LNCaP clone FGC (cell line): Measurements from ENCODE around the gene ZNF536.

ENCODE experiments used
- DNase-seq: peaks from one replicate; pipeline ENCODE4 v3.0.0-alpha.2; 2011; ENCODE audit warnings: low read depth
- H3K4me3 ChIP-seq: 2 replicates; pipeline ENCODE4 v1.5.1; 2011; ENCODE audit warnings: mild to moderate bottlenecking, low read depth, low read length, control low read depth
- TF ChIP-seq, protein P1 (sequence below): IDR thresholded peaks from 2 replicates; pipeline ENCODE4 v1.5.1; 2012; ENCODE audit warnings: mild to moderate bottlenecking; ENCODE audit not compliant: control insufficient read depth, insufficient read depth; ENCODE audit errors: extremely low read depth

ZNF536 gene

GRCh38 chr19:30371960-30372824, at the start of gene ZNF536:
Gene ZNF536, plus strand, starts transcription at chr19:30372384. Its CDS starts 71,179 bp downstream, at chr19:30443563.
- DNase-seq = no peak
- TF ChIP-seq, protein P1, sequence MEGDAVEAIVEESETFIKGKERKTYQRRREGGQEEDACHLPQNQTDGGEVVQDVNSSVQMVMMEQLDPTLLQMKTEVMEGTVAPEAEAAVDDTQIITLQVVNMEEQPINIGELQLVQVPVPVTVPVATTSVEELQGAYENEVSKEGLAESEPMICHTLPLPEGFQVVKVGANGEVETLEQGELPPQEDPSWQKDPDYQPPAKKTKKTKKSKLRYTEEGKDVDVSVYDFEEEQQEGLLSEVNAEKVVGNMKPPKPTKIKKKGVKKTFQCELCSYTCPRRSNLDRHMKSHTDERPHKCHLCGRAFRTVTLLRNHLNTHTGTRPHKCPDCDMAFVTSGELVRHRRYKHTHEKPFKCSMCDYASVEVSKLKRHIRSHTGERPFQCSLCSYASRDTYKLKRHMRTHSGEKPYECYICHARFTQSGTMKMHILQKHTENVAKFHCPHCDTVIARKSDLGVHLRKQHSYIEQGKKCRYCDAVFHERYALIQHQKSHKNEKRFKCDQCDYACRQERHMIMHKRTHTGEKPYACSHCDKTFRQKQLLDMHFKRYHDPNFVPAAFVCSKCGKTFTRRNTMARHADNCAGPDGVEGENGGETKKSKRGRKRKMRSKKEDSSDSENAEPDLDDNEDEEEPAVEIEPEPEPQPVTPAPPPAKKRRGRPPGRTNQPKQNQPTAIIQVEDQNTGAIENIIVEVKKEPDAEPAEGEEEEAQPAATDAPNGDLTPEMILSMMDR = no peak
- no peak within 1 kb of the TSS for H3K4me3 ChIP-seq

DNA sequence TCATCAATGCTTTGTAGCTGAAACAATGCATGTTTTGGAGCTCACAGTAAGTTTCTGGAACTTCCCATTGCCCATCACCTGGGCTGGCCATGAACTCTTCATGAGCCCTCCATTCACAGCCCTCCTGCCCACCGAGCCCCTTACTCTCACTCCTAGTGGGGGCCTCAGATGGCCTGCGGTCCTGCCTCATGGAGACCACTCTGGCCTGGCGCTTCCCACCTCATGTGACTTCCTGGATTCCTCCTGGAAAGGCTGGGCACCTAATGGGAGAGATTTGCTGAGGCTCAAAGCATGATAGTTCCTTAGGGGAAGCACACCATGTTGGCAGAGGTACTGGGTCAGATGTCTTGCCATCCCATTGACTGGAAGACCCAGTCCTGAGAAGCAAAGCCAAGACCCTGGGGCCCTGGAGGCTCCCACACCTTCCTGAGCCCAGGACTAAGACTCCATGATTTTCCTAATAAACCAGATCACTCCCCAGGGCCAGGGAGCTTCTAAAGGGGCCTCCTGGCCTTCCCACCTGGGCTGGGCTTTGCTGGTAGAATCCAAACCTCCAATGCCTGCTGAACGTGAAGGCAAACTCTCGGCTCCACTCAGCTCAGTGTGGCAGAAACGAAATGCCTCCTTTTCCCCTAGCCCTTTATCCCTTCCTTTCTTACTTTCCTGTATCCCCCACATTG, 49.4 kb upstream of the ZNF536 start:
- TF ChIP-seq, protein P1 = no peak
- no peak for DNase-seq
- H3K4me3 ChIP-seq = no peak overlapping the region

DNA sequence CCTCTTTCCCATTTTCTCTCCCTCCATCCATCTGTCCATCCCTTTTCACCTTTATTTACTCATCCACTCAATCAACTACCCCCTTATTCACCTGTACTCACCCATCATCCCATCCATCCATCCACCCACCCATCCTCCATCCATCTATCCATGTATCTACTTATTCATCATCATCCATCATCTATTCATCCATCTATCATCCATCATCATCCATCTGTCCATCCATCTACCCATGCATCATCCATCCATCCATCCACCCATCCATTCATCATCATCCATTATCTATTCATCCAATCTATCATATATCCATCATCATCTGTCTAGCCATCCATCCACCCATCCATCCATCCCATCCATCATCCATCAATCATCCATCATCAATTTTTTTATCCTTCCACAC, 48.3 kb upstream of the ZNF536 start:
- no peak for DNase-seq
- TF ChIP-seq, protein P1 = no peak
- no peak overlapping the region for H3K4me3 ChIP-seq

GRCh38 chr19:30324982-30325381, 47.2 kb upstream of the ZNF536 start:
- TF ChIP-seq, protein P1 = no peak
- no peak for DNase-seq
- H3K4me3 ChIP-seq = no peak overlapping the region

DNA sequence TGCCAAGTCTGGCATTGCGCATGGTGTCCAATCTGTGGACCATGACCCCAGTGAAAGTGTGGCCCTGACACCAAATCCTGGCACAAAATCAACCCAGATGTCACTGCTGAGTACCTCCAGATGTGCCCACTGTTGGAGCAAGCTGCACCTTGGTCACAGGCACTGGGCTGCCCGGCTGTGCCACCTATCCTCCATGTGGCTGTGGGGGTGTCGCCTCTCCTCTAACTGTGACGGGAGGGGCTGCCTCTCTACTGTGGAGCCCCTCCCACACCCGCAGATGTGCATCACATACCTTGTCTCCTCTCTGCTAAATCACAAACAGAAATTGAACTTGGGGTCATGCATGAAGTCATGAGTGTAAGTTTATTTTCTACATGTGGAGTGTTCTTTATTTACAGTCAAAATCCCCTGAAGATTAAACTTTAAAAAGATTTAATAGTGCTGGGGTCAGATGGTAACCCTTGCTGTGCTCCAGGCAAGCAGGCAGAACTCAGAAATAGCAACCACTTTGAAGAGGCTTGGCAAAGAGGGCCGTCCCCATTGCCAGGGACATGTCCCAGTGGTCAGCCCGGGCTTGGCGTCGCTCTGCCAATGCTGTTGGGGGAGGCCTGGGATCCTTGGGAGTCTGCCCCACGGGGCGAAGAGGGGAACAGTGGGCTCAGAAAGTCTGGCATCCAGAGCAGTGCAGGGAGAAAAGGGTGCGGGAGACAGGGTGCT, 46.4 kb upstream of the ZNF536 start:
- TF ChIP-seq, protein P1 = no peak
- H3K4me3 ChIP-seq = no peak overlapping the region

GRCh38 chr19:30326393-30326710, 45.8 kb upstream of the ZNF536 start:
- TF ChIP-seq, protein P1 = no peak
- H3K4me3 ChIP-seq = no peak overlapping the region
- DNase-seq = no peak

More for the DNA sequence above, 46.4 kb upstream of the ZNF536 start:
- no peak for DNase-seq
